H1 (cell line): ENCODE measurements around the gene ABCA13. TPM values are rescaled to one million over a fixed set of nuclear protein-coding genes. Genes with fewer than 3 reads are reported as not detected.

Experiments
- CTCF ChIA-PET: fragments of 300-600 bp; sonication (Branson Sonifier 250); formaldehyde crosslinking; loops from one replicate; lab custom pipeline; 2021; ENCODE audit not compliant: partially characterized antibody; lab: Charles Lee
- POLR2A ChIA-PET: fragments of 300-600 bp; sonication (Branson Sonifier 250); formaldehyde crosslinking; loops from one replicate; lab custom pipeline; 2021; ENCODE audit warnings: inconsistent platforms; ENCODE audit not compliant: partially characterized antibody; lab: Charles Lee
- DNase-seq, 2 experiments: peaks; one replicate each; pipeline versions ENCODE4 v3.0.0 to v3.0.0-alpha.2; 2010 to 2022; ENCODE audit warnings: low spot score in 2 of 2, low read depth in 1 of 2, mixed read lengths in 1 of 2
- FAIRE-seq: peaks from 2 replicates; lab custom pipeline; 2011; peaks lifted over from hg19 to GRCh38; lab: Jason Lieb, UNC
- H2AFZ ChIP-seq: 2 replicates; pipeline ENCODE4 v1.8.1; 2012; ENCODE audit warnings: low read length, inconsistent platforms
- H2AK5ac ChIP-seq: 2 replicates; pipeline ENCODE4 v1.6.1; 2013; ENCODE audit warnings: low read depth, low read length
- H2BK120ac ChIP-seq: replicated peaks from 2 replicates; pipeline ENCODE3; 2013; ENCODE audit warnings: low read depth, low read length, inconsistent platforms
- H2BK12ac ChIP-seq: 2 replicates; pipeline ENCODE4 v1.6.1; 2013; ENCODE audit warnings: low read depth, low read length
- H2BK15ac ChIP-seq: 2 replicates; pipeline ENCODE4 v1.6.1; 2013; ENCODE audit warnings: low read length
- H2BK20ac ChIP-seq: 2 replicates; pipeline ENCODE4 v1.6.1; 2013; ENCODE audit warnings: low read length
- H2BK5ac ChIP-seq: 2 replicates; pipeline ENCODE4 v1.6.1; 2013; ENCODE audit warnings: low read depth, low read length
- H3K14ac ChIP-seq: 2 replicates; pipeline ENCODE4 v1.6.1; 2013; ENCODE audit warnings: inconsistent platforms; ENCODE audit not compliant: insufficient read length
- H3K18ac ChIP-seq: 2 replicates; pipeline ENCODE4 v1.6.1; 2013; ENCODE audit warnings: low read length; ENCODE audit errors: extremely low read depth
- H3K23ac ChIP-seq: 2 replicates; pipeline ENCODE4 v1.6.1; 2013; ENCODE audit warnings: inconsistent platforms; ENCODE audit not compliant: insufficient read length
- H3K23me2 ChIP-seq: 2 replicates; pipeline ENCODE4 v1.6.1; 2013; ENCODE audit warnings: low read depth, low read length
- H3K27ac ChIP-seq: 2 replicates; pipeline ENCODE4 v1.6.1; 2011; ENCODE audit warnings: low read depth, low read length, inconsistent platforms
- H3K27me3 ChIP-seq, 4 experiments: replicated peaks in 1 of 4; 1 replicate in 1 of 4; 2 replicates in 3 of 4; pipeline versions ENCODE4 v1.6.1 to v1.8.1; 2011 to 2013; ENCODE audit warnings: low read length in 3 of 4, mild to moderate bottlenecking in 3 of 4, inconsistent platforms in 2 of 4, mixed read lengths in 2 of 4, moderate library complexity in 1 of 4; ENCODE audit not compliant: control insufficient read depth in 3 of 4, insufficient read depth in 3 of 4; ENCODE audit errors: extremely low read depth in 1 of 4
- H3K36me3 ChIP-seq, 4 experiments: 2 replicates each; pipeline versions ENCODE4 v1.6.1 to v1.8.1; 2011 to 2013; ENCODE audit warnings: mild to moderate bottlenecking in 4 of 4, low read length in 3 of 4, moderate library complexity in 2 of 4, control low read depth in 1 of 4, inconsistent platforms in 1 of 4; ENCODE audit not compliant: insufficient read depth in 4 of 4, control insufficient read depth in 2 of 4
- H3K4ac ChIP-seq: replicated peaks from 2 replicates; pipeline ENCODE3; 2013; ENCODE audit warnings: low read length, low read depth, mixed read lengths, inconsistent platforms; ENCODE audit not compliant: insufficient read length
- H3K4me1 ChIP-seq, 4 experiments: replicated peaks in 1 of 4; 1 replicate in 1 of 4; 2 replicates in 3 of 4; pipeline versions ENCODE4 v1.6.1 to v1.8.1; 2011 to 2013; ENCODE audit warnings: low read length in 3 of 4, inconsistent platforms in 2 of 4, mixed read lengths in 1 of 4; ENCODE audit not compliant: insufficient read depth in 4 of 4, control insufficient read depth in 3 of 4
- H3K4me2 ChIP-seq, 2 experiments: 2 replicates each; pipeline versions ENCODE4 v1.6.1 to v1.8.1; 2011 to 2013; ENCODE audit warnings: low read depth in 2 of 2, low read length in 2 of 2, control low read depth in 1 of 2, inconsistent platforms in 1 of 2, mild to moderate bottlenecking in 1 of 2; ENCODE audit not compliant: insufficient read depth in 1 of 2
- H3K4me3 ChIP-seq, 4 experiments: fragments of 200-600, 300-600 bp in 1 of 4; sonication (generic), shearing (Covaris generic), sonication (Bioruptor Twin) in 1 of 4; 2 replicates each; pipeline versions ENCODE4 v1.5.1 to v1.8.1; 2011 to 2016; ENCODE audit warnings: low read length in 4 of 4, low read depth in 3 of 4, control low read depth in 2 of 4, inconsistent platforms in 2 of 4, mild to moderate bottlenecking in 2 of 4, mixed read lengths in 1 of 4, moderate library complexity in 1 of 4; ENCODE audit not compliant: insufficient read depth in 2 of 4; ENCODE audit errors: extremely low read depth in 1 of 4
- H3K56ac ChIP-seq: replicated peaks from 2 replicates; pipeline ENCODE3; 2013; ENCODE audit warnings: low read depth, mild to moderate bottlenecking, mixed read lengths, low read length, inconsistent platforms; ENCODE audit not compliant: insufficient read length
- H3K79me1 ChIP-seq: 2 replicates; pipeline ENCODE4 v1.6.1; 2013; ENCODE audit warnings: low read depth, low read length, control low read depth
- H3K79me2 ChIP-seq, 2 experiments: 2 replicates each; pipeline versions ENCODE4 v1.6.1 to v1.8.1; 2012 to 2013; ENCODE audit warnings: low read length in 2 of 2, mild to moderate bottlenecking in 2 of 2, inconsistent platforms in 1 of 2; ENCODE audit not compliant: insufficient read depth in 2 of 2, control insufficient read depth in 1 of 2
- H3K9ac ChIP-seq, 4 experiments: replicated peaks in 1 of 4; 1 replicate in 1 of 4; 2 replicates in 3 of 4; pipeline versions ENCODE4 v1.6.1 to v1.8.1; 2011 to 2013; ENCODE audit warnings: low read depth in 3 of 4, low read length in 3 of 4, control low read depth in 2 of 4, mild to moderate bottlenecking in 2 of 4, moderate library complexity in 2 of 4, inconsistent platforms in 1 of 4; ENCODE audit errors: extremely low read depth in 1 of 4
- H3K9me3 ChIP-seq, 2 experiments: 2 replicates each; pipeline versions ENCODE4 v1.6.1 to v1.8.1; 2012 to 2013; ENCODE audit warnings: mild to moderate bottlenecking in 2 of 2, moderate library complexity in 2 of 2, control low read depth in 1 of 2, inconsistent platforms in 1 of 2, low read depth in 1 of 2, low read length in 1 of 2, mixed read lengths in 1 of 2; ENCODE audit not compliant: insufficient read depth in 2 of 2
- H4K20me1 ChIP-seq, 2 experiments: replicated peaks in 1 of 2; 2 replicates each; pipeline versions ENCODE3 to v1.8.1; 2011 to 2013; ENCODE audit warnings: inconsistent platforms in 2 of 2, low read length in 2 of 2, mild to moderate bottlenecking in 1 of 2; ENCODE audit not compliant: insufficient read depth in 2 of 2, control insufficient read depth in 1 of 2
- H4K5ac ChIP-seq: 2 replicates; pipeline ENCODE4 v1.6.1; 2013; ENCODE audit warnings: low read length, low read depth, mixed read lengths, inconsistent platforms; ENCODE audit not compliant: insufficient read length
- H4K8ac ChIP-seq: 2 replicates; pipeline ENCODE4 v1.8.0; 2013; ENCODE audit warnings: mild to moderate bottlenecking, moderate library complexity, low read length, inconsistent platforms; ENCODE audit not compliant: insufficient read depth; ENCODE audit errors: extremely low read depth
- H4K91ac ChIP-seq: replicated peaks from 2 replicates; pipeline ENCODE3; 2013; ENCODE audit warnings: low read length, mixed read lengths, inconsistent platforms; ENCODE audit not compliant: insufficient read length
- CBX8 ChIP-seq: fragments of 300-800, 300-1000 bp; sonication (generic); IDR thresholded peaks from 2 replicates; pipeline ENCODE4 v1.7.1; 2016; ENCODE audit warnings: low read depth, low read length, borderline replicate concordance
- EZH2 ChIP-seq: fragments of 200-600 bp; sonication (generic); IDR thresholded peaks from 2 replicates; pipeline ENCODE4 v1.7.1; 2012; ENCODE audit warnings: low read depth, mild to moderate bottlenecking, moderate library complexity, low read length, inconsistent platforms; ENCODE audit not compliant: severe bottlenecking
- RFX5 ChIP-seq: IDR thresholded peaks from 2 replicates; pipeline ENCODE4 v1.6.1; 2011; ENCODE audit warnings: low read depth, low read length, improper control_type of control experiment, borderline replicate concordance
- TEAD4 ChIP-seq: IDR thresholded peaks from 2 replicates; pipeline ENCODE4 v1.6.1; 2012; ENCODE audit warnings: low read depth, low read length, inconsistent platforms, mixed read lengths
- WGBS, 2 experiments: shearing (Covaris generic) in 1 of 2; methylation state at CpG; one replicate each; pipeline versions ENCODE4 v1.1.6 to v1.1.7; 2013 to 2015; ENCODE audit warnings: low lambda C conversion rate in 2 of 2, mixed read lengths in 2 of 2, inconsistent platforms in 1 of 2, low coverage in 1 of 2, missing lambda C conversion rate in 1 of 2; ENCODE audit not compliant: insufficient replicate concordance in 2 of 2, insufficient coverage in 1 of 2, insufficient read length in 1 of 2; ENCODE audit errors: extremely low coverage in 1 of 2, missing lambda C conversion rate in 1 of 2; 5-methylcytosine and 5-hydroxymethylcytosine counted together
- polyA plus RNA-seq, 7 experiments: library from polyadenylated mRNA; depleted of rRNA in 3 of 7; stranded (reverse) in 5 of 7; unstranded in 2 of 7; fragments of >200 nt in 5 of 7; fragments of 200-250 nt in 2 of 7; gene quantifications; 1 replicate in 5 of 7; 2 replicates in 1 of 7; 4 replicates in 1 of 7; pipeline versions ENCODE4 v1.2.1 to v1.2.3, GENCODE V29; 2011 to 2013; ENCODE audit warnings: missing spikeins in 2 of 7, mixed read lengths in 2 of 7
- total RNA-seq: library from RNA; stranded (reverse); fragmentation: NEBNext Ultra II Directional; extraction: Animal tissue kit (Norgen Biotek cat#: 25700); gene quantifications from 2 replicates; pipeline ENCODE4 v1.2.1, GENCODE V29; 2021

Gene ABCA13
- total and polyA plus RNA-seq, 2 of the 8 experiments (the other 6 are each of a cell fraction or from before 2014, with no cell fraction given): 0.07 to 0.09 TPM

GRCh38 chr7:48455363-48455762 lies 284.1 kb downstream of the ABCA13 start:
- no peaks in the 10 kb centered on the region; a peak in 1 of 4 replicates for H3K9me3 ChIP-seq
- no peaks in the 10 kb centered on the region for H3K27me3 ChIP-seq
- H2BK5ac ChIP-seq: no peak overlapping the region
- H3K4me2 ChIP-seq: no peak overlapping the region
- 85% methylated on average over 16 of the region's 17 CpGs; no CpG with 5 or more reads in 1 of the 2 experiments for WGBS, 2 experiments
- TF ChIP-seq CBX8: no peak
- no peak for TF ChIP-seq EZH2
- TF ChIP-seq TEAD4: no peak
- no peak for TF ChIP-seq RFX5
- ChIA-PET POLR2A (no interaction called here), CTCF (interaction anchor here (0.9 to 2.1 kb wide), 8 partner anchors 9 to 567 kb away, joined by 3 to 6 read pairs (median 4); no protein-coding TSS in a partner anchor)
- no peak overlapping the region for H3K18ac ChIP-seq
- no peak overlapping the region for H2AK5ac ChIP-seq
- no peak overlapping the region for H3K56ac ChIP-seq
- H4K91ac ChIP-seq: no peak overlapping the region
- no peak overlapping the region for H4K8ac ChIP-seq
- no peak overlapping the region for H4K5ac ChIP-seq
- no peak overlapping the region for H2BK12ac ChIP-seq
- H3K4me3 ChIP-seq: no peak overlapping the region
- H3K36me3 ChIP-seq: no peaks in the 10 kb centered on the region
- no peak overlapping the region for H3K4ac ChIP-seq
- H3K79me2 ChIP-seq: no peaks in the 10 kb centered on the region
- no peaks in the 10 kb centered on the region for H3K23me2 ChIP-seq
- no peaks in the 10 kb centered on the region for H3K79me1 ChIP-seq
- H3K27ac ChIP-seq: no peak overlapping the region
- H2BK15ac ChIP-seq: no peak overlapping the region
- no peaks in the 10 kb centered on the region for H3K4me1 ChIP-seq
- no peak overlapping the region for H3K14ac ChIP-seq
- no peak for FAIRE-seq
- H4K20me1 ChIP-seq: no peaks in the 10 kb centered on the region
- no peak overlapping the region for H2BK120ac ChIP-seq
- DNase-seq: no peak
- no peak overlapping the region for H3K23ac ChIP-seq
- H2AFZ ChIP-seq: no peak overlapping the region
- H3K9ac ChIP-seq: no peak overlapping the region
- H2BK20ac ChIP-seq: no peak overlapping the region
